Measurements from ENCODE around the gene CCSER2. TPM values are rescaled to one million over a fixed set of nuclear protein-coding genes. Genes with fewer than 3 reads are reported as not detected.

The CCSER2 gene
- total RNA-seq, 6 experiments from 2014 or later = 18.2 to 28.8 (median 25.9) TPM

DNA sequence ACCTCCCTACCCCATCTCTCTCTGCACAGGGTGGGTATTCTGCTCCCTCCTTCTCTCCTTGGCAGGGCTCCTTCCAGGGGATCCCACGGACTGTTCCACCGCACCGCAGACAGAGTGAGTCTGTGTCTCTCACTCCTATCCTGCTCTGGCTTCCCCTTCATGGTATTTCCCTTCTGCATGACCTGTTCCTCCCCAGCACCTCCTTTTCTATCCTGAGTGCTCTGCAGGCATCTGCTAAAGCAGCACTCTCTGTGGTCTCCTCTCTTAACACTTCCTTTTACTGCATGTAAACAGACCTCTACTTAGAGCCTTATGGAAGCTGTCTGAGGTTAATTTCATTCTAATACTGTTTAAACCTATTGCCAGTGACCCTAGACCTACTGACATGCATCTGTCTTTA is 171.5 kb downstream of the CCSER2 start:
- DNase-seq = no peak
- H3K27ac ChIP-seq = no peak overlapping the region
- intact Hi-C loops (cut with DNase I) = no loop called here
- H3K4me1 ChIP-seq = peaks cover 0 to 6% (median 0%) of the 10 kb centered on the region in 4 donors
- no peaks in the 10 kb centered on the region for H3K36me3 ChIP-seq
- H3K9me3 ChIP-seq = no peaks in the 10 kb centered on the region
- no peak for ATAC-seq
- TF ChIP-seq, protein P1, sequence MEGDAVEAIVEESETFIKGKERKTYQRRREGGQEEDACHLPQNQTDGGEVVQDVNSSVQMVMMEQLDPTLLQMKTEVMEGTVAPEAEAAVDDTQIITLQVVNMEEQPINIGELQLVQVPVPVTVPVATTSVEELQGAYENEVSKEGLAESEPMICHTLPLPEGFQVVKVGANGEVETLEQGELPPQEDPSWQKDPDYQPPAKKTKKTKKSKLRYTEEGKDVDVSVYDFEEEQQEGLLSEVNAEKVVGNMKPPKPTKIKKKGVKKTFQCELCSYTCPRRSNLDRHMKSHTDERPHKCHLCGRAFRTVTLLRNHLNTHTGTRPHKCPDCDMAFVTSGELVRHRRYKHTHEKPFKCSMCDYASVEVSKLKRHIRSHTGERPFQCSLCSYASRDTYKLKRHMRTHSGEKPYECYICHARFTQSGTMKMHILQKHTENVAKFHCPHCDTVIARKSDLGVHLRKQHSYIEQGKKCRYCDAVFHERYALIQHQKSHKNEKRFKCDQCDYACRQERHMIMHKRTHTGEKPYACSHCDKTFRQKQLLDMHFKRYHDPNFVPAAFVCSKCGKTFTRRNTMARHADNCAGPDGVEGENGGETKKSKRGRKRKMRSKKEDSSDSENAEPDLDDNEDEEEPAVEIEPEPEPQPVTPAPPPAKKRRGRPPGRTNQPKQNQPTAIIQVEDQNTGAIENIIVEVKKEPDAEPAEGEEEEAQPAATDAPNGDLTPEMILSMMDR (IDR thresholded peaks at IDR 0.05) = no peak
- TF ChIP-seq POLR2A (IDR thresholded peaks at IDR 0.05) = no peak
- no peaks in the 10 kb centered on the region for H3K27me3 ChIP-seq
- 78% methylated on average over 3 of the region's 3 CpGs for WGBS (ENCODE audit: insufficient coverage, low coverage, low lambda C conversion rate, missing lambda C conversion rate)
- no peak overlapping the region for H3K4me3 ChIP-seq

DNA sequence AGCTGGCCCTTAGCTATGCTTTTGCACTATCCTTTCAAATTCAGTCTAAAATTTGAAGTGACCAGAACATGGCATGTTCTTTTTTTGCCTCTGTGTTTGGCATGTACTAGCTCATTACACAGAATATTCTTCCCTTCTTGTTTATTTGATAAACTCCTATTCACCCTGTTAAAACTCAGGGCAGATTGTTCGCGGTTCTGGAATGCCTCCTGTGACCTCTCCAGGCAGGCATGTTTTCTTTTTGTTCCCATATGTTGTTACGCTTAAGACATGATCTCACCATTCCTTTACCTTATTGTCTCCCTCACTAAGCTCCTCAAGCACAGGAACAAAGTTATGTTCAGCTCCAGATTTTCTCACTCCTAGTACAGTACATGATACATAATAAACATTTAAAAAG is 181.7 kb downstream of the CCSER2 start:
- no peak for ATAC-seq
- Histone ChIP-seq H3K27me3 (no peaks in the 10 kb centered on the region), H3K4me1 (no peaks in the 10 kb centered on the region), H3K27ac (no peak overlapping the region), H3K4me3 (no peak overlapping the region), H3K36me3 (peaks cover 0 to 11% (median 4%) of the 10 kb centered on the region in 4 donors), H3K9me3 (no peaks in the 10 kb centered on the region)
- WGBS (ENCODE audit: insufficient coverage, low coverage, low lambda C conversion rate, missing lambda C conversion rate) = 72% methylated on average over 3 of the region's 3 CpGs
- intact Hi-C loops (cut with DNase I) = no loop called here
- DNase-seq = no peak
- TF ChIP-seq POLR2A (IDR thresholded peaks at IDR 0.05) = no peak
- TF ChIP-seq, protein P1 (IDR thresholded peaks at IDR 0.05) = no peak

DNA sequence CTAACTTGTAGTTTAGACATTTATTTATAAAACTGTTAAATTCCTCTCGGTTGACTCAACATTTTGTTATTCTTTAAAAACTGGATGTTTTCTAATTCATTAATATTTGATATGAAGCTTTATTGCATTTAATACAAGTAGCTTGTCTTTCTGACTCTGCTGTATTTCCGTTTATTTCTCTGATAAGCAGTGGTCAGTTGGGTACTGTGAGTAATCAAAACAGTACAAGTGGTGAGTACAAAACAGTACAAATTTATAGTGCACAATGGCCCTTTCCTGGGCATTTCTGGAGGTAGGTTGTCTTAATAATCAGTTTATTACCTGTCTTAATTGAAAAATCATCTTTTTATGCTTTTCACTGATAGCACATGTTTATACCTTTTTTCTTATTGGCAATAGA is 182.7 kb downstream of the CCSER2 start:
- H3K27me3 ChIP-seq = no peaks in the 10 kb centered on the region
- H3K27ac ChIP-seq = no peak overlapping the region
- no peak for DNase-seq
- H3K4me3 ChIP-seq = no peak overlapping the region
- H3K9me3 ChIP-seq = no peaks in the 10 kb centered on the region
- H3K4me1 ChIP-seq = no peaks in the 10 kb centered on the region
- ATAC-seq = no peak
- intact Hi-C loops (cut with DNase I) = no loop called here
- TF ChIP-seq POLR2A (IDR thresholded peaks at IDR 0.05) = no peak
- H3K36me3 ChIP-seq = peaks cover 0 to 11% (median 4%) of the 10 kb centered on the region in 4 donors
- 63% methylated on average over 2 of the region's 2 CpGs for WGBS (ENCODE audit: insufficient coverage, low coverage, low lambda C conversion rate, missing lambda C conversion rate)

DNA sequence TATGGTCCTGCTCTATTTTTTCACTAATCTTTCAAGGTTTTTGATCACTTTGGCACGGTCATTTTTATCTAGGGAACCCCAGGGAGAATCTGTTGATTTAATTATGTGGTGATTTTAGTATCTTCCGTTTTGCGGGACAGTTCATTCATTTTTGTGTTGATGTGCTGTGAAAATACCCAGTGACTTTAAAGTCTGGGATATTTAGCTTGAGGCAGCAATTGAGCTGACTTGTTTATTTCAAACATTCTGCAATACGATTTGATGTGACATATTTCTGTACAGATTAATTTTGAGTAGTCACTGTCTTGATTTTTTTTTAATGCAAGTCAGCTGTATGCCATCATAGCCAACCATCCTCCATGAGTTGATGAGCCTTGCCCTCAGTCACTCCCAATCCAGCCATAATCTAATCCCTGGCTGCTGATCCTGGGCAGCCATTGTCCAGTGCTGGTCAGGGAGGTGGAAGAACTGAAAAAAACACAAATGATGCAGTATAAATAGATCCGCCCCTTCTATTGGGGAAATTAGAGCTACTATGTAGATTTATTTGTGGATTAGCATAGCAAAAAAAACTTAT is 183.4 kb downstream of the CCSER2 start:
- Histone ChIP-seq H3K27me3 (no peaks in the 10 kb centered on the region), H3K4me1 (no peaks in the 10 kb centered on the region), H3K27ac (no peak overlapping the region), H3K36me3 (peaks cover 0 to 11% (median 4%) of the 10 kb centered on the region in 4 donors), H3K4me3 (no peak overlapping the region), H3K9me3 (no peaks in the 10 kb centered on the region)
- no peak for DNase-seq
- no peak for ATAC-seq
- TF ChIP-seq, protein P1 (IDR thresholded peaks at IDR 0.05) = no peak
- no peak for TF ChIP-seq POLR2A (IDR thresholded peaks at IDR 0.05)
- 96% methylated on average over 5 of the region's 5 CpGs for WGBS (ENCODE audit: insufficient coverage, low coverage, low lambda C conversion rate, missing lambda C conversion rate)
- intact Hi-C loops (cut with DNase I) = no loop called here

DNA sequence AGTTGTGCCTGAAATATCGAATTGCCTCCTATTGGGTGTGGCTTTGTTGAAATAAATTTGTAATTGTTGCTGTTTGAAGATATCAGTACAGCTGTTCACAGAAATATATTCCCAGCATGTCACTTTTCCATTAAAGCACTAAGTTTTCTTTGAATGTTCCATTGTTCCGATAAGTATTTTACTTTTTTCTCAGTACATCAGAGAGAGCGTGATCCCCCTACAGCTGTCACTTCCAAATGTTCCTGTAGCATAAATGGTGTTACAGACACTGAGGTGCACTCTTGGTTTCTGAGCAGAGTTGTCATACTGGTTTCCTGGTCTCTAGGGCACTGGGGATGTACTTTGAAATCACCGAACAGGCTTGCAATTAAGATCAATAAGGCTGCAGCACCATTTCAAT is 189.2 kb downstream of the CCSER2 start:
- Histone ChIP-seq H3K36me3 (peaks cover 0 to 11% (median 4%) of the 10 kb centered on the region in 4 donors), H3K9me3 (no peaks in the 10 kb centered on the region), H3K4me1 (no peaks in the 10 kb centered on the region), H3K27ac (no peak overlapping the region), H3K27me3 (no peaks in the 10 kb centered on the region), H3K4me3 (no peak overlapping the region)
- intact Hi-C loops (cut with DNase I) = no loop called here
- TF ChIP-seq POLR2A (IDR thresholded peaks at IDR 0.05) = no peak
- TF ChIP-seq, protein P1 (IDR thresholded peaks at IDR 0.05) = no peak
- DNase-seq (no peak), ATAC-seq (no peak)
- 95% methylated on average over 4 of the region's 4 CpGs for WGBS (ENCODE audit: insufficient coverage, low coverage, low lambda C conversion rate, missing lambda C conversion rate)

All from right lobe of liver (tissue), 6 donors.